Fibroblast of lung (primary cell): ENCODE data around the gene NMT1. TPM values are rescaled to one million over a fixed set of nuclear protein-coding genes. Genes with fewer than 3 reads are reported as not detected.

Experiments
- DNase-seq, 2 donors: peaks; one replicate each; pipeline versions ENCODE4 v3.0.0 to v3.0.0-alpha.2; 2010; ENCODE audit warnings: low read depth in 2 of 2
- H2AFZ ChIP-seq: 2 replicates; pipeline ENCODE4 v1.5.1; 2012; ENCODE audit warnings: low read length, control low read depth, inconsistent platforms
- H3K27ac ChIP-seq: 2 replicates; pipeline ENCODE4 v1.5.1; 2011; ENCODE audit warnings: low read length, control low read depth; ENCODE audit not compliant: insufficient read depth
- H3K27me3 ChIP-seq: 2 replicates; pipeline ENCODE4 v1.5.1; 2011; ENCODE audit warnings: mild to moderate bottlenecking, low read length; ENCODE audit not compliant: control insufficient read depth, insufficient read depth
- H3K36me3 ChIP-seq: 2 replicates; pipeline ENCODE4 v1.5.1; 2011; ENCODE audit warnings: low read length; ENCODE audit not compliant: control insufficient read depth, insufficient read depth
- H3K4me1 ChIP-seq: 2 replicates; pipeline ENCODE4 v1.5.1; 2011; ENCODE audit warnings: low read length; ENCODE audit not compliant: control insufficient read depth, insufficient read depth; ENCODE audit errors: extremely low read depth
- H3K4me2 ChIP-seq: 2 replicates; pipeline ENCODE4 v1.5.1; 2011; ENCODE audit warnings: low read length, control low read depth; ENCODE audit not compliant: insufficient read depth; ENCODE audit errors: extremely low read depth
- H3K4me3 ChIP-seq, 4 experiments: fragments of 200-600 bp in 1 of 4; sonication (generic) in 1 of 4; replicated peaks in 1 of 4; 2 replicates each; pipeline ENCODE4 v1.5.1; 2011 to 2016; ENCODE audit warnings: low read length in 4 of 4, low read depth in 3 of 4, mild to moderate bottlenecking in 3 of 4, control low read depth in 2 of 4, inconsistent platforms in 1 of 4, mixed read lengths in 1 of 4; ENCODE audit not compliant: insufficient read depth in 1 of 4; ENCODE audit errors: control extremely low read depth in 1 of 4
- H3K79me2 ChIP-seq: 2 replicates; pipeline ENCODE4 v1.5.1; 2012; ENCODE audit warnings: mild to moderate bottlenecking, low read length, inconsistent platforms; ENCODE audit not compliant: control insufficient read depth, insufficient read depth
- H3K9ac ChIP-seq: 2 replicates; pipeline ENCODE4 v1.5.1; 2011; ENCODE audit warnings: mild to moderate bottlenecking, low read length, control low read depth; ENCODE audit not compliant: insufficient read depth
- H3K9me3 ChIP-seq: 2 replicates; pipeline ENCODE4 v1.5.1; 2012; ENCODE audit warnings: low read depth, low read length; ENCODE audit not compliant: control insufficient read depth, insufficient read depth
- H4K20me1 ChIP-seq: 2 replicates; pipeline ENCODE4 v1.5.1; 2011; ENCODE audit warnings: low read length; ENCODE audit not compliant: control insufficient read depth, insufficient read depth; ENCODE audit errors: extremely low read depth
- EZH2 ChIP-seq: IDR thresholded peaks from 2 replicates; pipeline ENCODE4 v1.5.1; 2012; ENCODE audit warnings: low read length, control low read depth, mild to moderate bottlenecking; ENCODE audit errors: missing control alignments
- polyA plus RNA-seq, 2 donors: library from polyadenylated mRNA; depleted of rRNA in 1 of 2; stranded (reverse) in 1 of 2; unstranded in 1 of 2; fragments of >200 nt; gene quantifications; 2 replicates each; pipeline ENCODE4 v1.2.1, GENCODE V29; 2011 to 2012; ENCODE audit warnings: missing spikeins in 1 of 2
- total RNA-seq: library from RNA; depleted of rRNA; stranded (reverse); fragments of >200 nt; gene quantifications from 2 replicates; pipeline ENCODE4 v1.2.1, GENCODE V29; 2014
- TF ChIP-seq, protein P1 (sequence below), 2 donors: IDR thresholded peaks in 1 of 2; conservative IDR thresholded peaks in 1 of 2; 1 replicate in 1 of 2; 2 replicates in 1 of 2; pipeline ENCODE4 v1.5.1; 2011 to 2012; ENCODE audit warnings: low read length in 2 of 2, control low read depth in 1 of 2, inconsistent platforms in 1 of 2, low read depth in 1 of 2, mild to moderate bottlenecking in 1 of 2

The NMT1 gene
- total and polyA plus RNA-seq, 2 donors (not counting 1 experiment from before 2014, with no cell fraction given), result 46.2 to 124 TPM

GRCh38 chr17:45093444-45094110 is 32.5 kb downstream of the NMT1 start:
- no peak for TF ChIP-seq EZH2
- TF ChIP-seq, protein P1, sequence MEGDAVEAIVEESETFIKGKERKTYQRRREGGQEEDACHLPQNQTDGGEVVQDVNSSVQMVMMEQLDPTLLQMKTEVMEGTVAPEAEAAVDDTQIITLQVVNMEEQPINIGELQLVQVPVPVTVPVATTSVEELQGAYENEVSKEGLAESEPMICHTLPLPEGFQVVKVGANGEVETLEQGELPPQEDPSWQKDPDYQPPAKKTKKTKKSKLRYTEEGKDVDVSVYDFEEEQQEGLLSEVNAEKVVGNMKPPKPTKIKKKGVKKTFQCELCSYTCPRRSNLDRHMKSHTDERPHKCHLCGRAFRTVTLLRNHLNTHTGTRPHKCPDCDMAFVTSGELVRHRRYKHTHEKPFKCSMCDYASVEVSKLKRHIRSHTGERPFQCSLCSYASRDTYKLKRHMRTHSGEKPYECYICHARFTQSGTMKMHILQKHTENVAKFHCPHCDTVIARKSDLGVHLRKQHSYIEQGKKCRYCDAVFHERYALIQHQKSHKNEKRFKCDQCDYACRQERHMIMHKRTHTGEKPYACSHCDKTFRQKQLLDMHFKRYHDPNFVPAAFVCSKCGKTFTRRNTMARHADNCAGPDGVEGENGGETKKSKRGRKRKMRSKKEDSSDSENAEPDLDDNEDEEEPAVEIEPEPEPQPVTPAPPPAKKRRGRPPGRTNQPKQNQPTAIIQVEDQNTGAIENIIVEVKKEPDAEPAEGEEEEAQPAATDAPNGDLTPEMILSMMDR (conservative IDR thresholded peaks at IDR 0.05 in 1 of 2, IDR thresholded peaks at IDR 0.05 in 1 of 2; ENCODE audit: low read depth in 1 of 2, low read length in 2 of 2), result no peak
- Histone ChIP-seq H3K27ac (peak overlapping the region; percentile 93), H3K9ac (peak overlapping the region; percentile 37), H3K4me3 (no peak overlapping the region), H3K79me2 (peaks cover 1% of the 10 kb centered on the region), H3K36me3 (peaks cover 34% of the 10 kb centered on the region), H4K20me1 (no peaks in the 10 kb centered on the region), H3K4me2 (peak overlapping the region; percentile 28), H3K9me3 (no peaks in the 10 kb centered on the region), H3K27me3 (no peaks in the 10 kb centered on the region), H2AFZ (no peak overlapping the region), H3K4me1 (peaks cover 24% of the 10 kb centered on the region)
- peak in 1 of 2 donors; percentile 65 for DNase-seq

- peaks cover 30% of the 10 kb centered on the region for H3K36me3 ChIP-seq
- peak; percentile 23 to 48 for DNase-seq
- no peak overlapping the region for H3K4me3 ChIP-seq
Measured at GRCh38 chr17:45096141-45096540, 35.0 kb downstream of the NMT1 start.

DNA sequence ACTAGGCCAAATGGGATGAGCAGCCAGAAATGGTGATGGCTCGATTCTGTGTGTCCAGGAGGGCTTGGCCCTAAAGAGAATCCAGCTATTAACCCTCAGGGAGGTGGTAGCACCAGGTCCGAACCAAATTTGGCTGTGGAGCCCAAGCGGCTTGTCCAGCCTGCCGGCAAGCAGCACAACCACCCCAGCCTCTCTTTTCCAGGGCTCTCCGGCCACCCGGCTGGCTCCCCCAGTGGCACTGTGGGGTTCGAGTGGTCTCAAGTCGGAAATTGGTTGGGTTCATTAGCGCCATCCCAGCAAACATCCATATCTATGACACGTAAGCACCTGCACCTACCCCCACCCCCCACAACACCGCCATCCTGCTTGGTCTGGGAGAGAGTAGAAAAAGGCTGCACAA is 35.8 kb downstream of the NMT1 start:
- no peak overlapping the region for H3K9ac ChIP-seq
- H4K20me1 ChIP-seq, result no peaks in the 10 kb centered on the region
- H3K27ac ChIP-seq, result no peak overlapping the region
- no peak overlapping the region for H3K4me3 ChIP-seq
- H3K4me1 ChIP-seq, result peaks cover 20% of the 10 kb centered on the region
- TF ChIP-seq EZH2, result no peak
- TF ChIP-seq, protein P1 (conservative IDR thresholded peaks at IDR 0.05 in 1 of 2, IDR thresholded peaks at IDR 0.05 in 1 of 2; ENCODE audit: low read depth in 1 of 2, low read length in 2 of 2), result no peak
- no peaks in the 10 kb centered on the region for H3K79me2 ChIP-seq
- peaks cover 30% of the 10 kb centered on the region for H3K36me3 ChIP-seq
- no peaks in the 10 kb centered on the region for H3K9me3 ChIP-seq
- no peaks in the 10 kb centered on the region for H3K27me3 ChIP-seq
- no peak for DNase-seq
- no peak overlapping the region for H2AFZ ChIP-seq
- H3K4me2 ChIP-seq, result no peak overlapping the region

More at GRCh38 chr17:45096141-45096540, 35.0 kb downstream of the NMT1 start:
- peaks cover under 1% of the 10 kb centered on the region for H3K79me2 ChIP-seq
- no peaks in the 10 kb centered on the region for H3K9me3 ChIP-seq
- H3K27ac ChIP-seq, result no peak overlapping the region
- TF ChIP-seq, protein P1 (conservative IDR thresholded peaks at IDR 0.05 in 1 of 2, IDR thresholded peaks at IDR 0.05 in 1 of 2; ENCODE audit: low read depth in 1 of 2, low read length in 2 of 2), result peak; percentile 58 to 67
- TF ChIP-seq EZH2, result no peak
- H3K9ac ChIP-seq, result no peak overlapping the region
- H3K4me2 ChIP-seq, result no peak overlapping the region
- H3K27me3 ChIP-seq, result no peaks in the 10 kb centered on the region
- no peak overlapping the region for H2AFZ ChIP-seq
- peaks cover 22% of the 10 kb centered on the region for H3K4me1 ChIP-seq
- no peaks in the 10 kb centered on the region for H4K20me1 ChIP-seq
